Endodermal cell (in vitro differentiated cells): ENCODE measurements around the gene ASTN1. TPM values are rescaled to one million over a fixed set of nuclear protein-coding genes. Genes with fewer than 3 reads are reported as not detected.

ENCODE experiments used
- DNase-seq: peaks from one replicate; pipeline ENCODE4 v3.0.0-alpha.2; 2017
- H3K27ac ChIP-seq: 2 replicates; pipeline ENCODE4 v1.5.1; 2013; ENCODE audit warnings: mild to moderate bottlenecking, low read depth, low read length, moderate library complexity
- H3K27me3 ChIP-seq: 2 replicates; pipeline ENCODE4 v1.6.1; 2013; ENCODE audit warnings: mild to moderate bottlenecking, low read length, moderate library complexity; ENCODE audit not compliant: insufficient read depth, control insufficient read depth, poor library complexity, severe bottlenecking
- H3K36me3 ChIP-seq: 2 replicates; pipeline ENCODE4 v1.7.0; 2013; ENCODE audit warnings: mild to moderate bottlenecking, low read length, moderate library complexity; ENCODE audit not compliant: control insufficient read depth, insufficient read depth
- H3K4me1 ChIP-seq: one replicate; pipeline ENCODE4 v1.7.0; 2013; ENCODE audit warnings: low read length; ENCODE audit not compliant: control insufficient read depth, insufficient read depth
- H3K4me3 ChIP-seq: 2 replicates; pipeline ENCODE4 v1.5.1; 2013; ENCODE audit warnings: mild to moderate bottlenecking, low read length, moderate library complexity
- H3K9ac ChIP-seq: 2 replicates; pipeline ENCODE4 v1.6.1; 2013; ENCODE audit warnings: mild to moderate bottlenecking, low read length, moderate library complexity; ENCODE audit not compliant: poor library complexity, severe bottlenecking; ENCODE audit errors: extremely low read depth
- H3K9me3 ChIP-seq: 2 replicates; pipeline ENCODE4 v1.6.1; 2013; ENCODE audit warnings: mild to moderate bottlenecking, low read length, moderate library complexity; ENCODE audit not compliant: control insufficient read depth
- H3K27ac Mint-ChIP-seq: 2 replicates; pipeline ENCODE4 v1.8.0; 2020; ENCODE audit warnings: mixed read lengths
- H3K27me3 Mint-ChIP-seq: 2 replicates; pipeline ENCODE4 v1.8.0; 2021; ENCODE audit warnings: mild to moderate bottlenecking, mixed read lengths; ENCODE audit not compliant: insufficient read depth
- H3K36me3 Mint-ChIP-seq: 2 replicates; pipeline ENCODE4 v1.8.0; 2020; ENCODE audit warnings: low read depth, mixed read lengths
- H3K4me1 Mint-ChIP-seq: 2 replicates; pipeline ENCODE4 v1.8.0; 2020; ENCODE audit warnings: mixed read lengths
- H3K4me3 Mint-ChIP-seq: 2 replicates; pipeline ENCODE4 v1.8.0; 2020; ENCODE audit warnings: mild to moderate bottlenecking, moderate library complexity, mixed read lengths
- H3K9me3 Mint-ChIP-seq: 2 replicates; pipeline ENCODE4 v1.8.0; 2020; ENCODE audit warnings: mild to moderate bottlenecking, mixed read lengths
- CTCF ChIP-seq: fragments of 200-600 bp; sonication (generic); conservative IDR thresholded peaks from 2 replicates; pipeline ENCODE4 v1.5.0; 2021; ENCODE audit warnings: antibody characterized with exemption, mild to moderate bottlenecking
- WGBS, 2 experiments: methylation state at CpG; one replicate each; pipeline versions ENCODE4 v1.1.5 to v1.1.7; 2013; ENCODE audit warnings: missing lambda C conversion rate in 2 of 2, mixed read lengths in 1 of 2; ENCODE audit not compliant: insufficient coverage in 1 of 2, insufficient read length in 1 of 2; 5-methylcytosine and 5-hydroxymethylcytosine counted together
- total RNA-seq, 2 donors: library from RNA; stranded (reverse); fragmentation: NEBNext Ultra II Directional in 1 of 2; extraction: Animal tissue kit (Norgen Biotek cat#: 25700) in 1 of 2; gene quantifications; 2 replicates in 1 of 2; 3 replicates in 1 of 2; pipeline ENCODE4 v1.2.1, GENCODE V29; 2021

The ASTN1 gene
- total RNA-seq, 2 donors from 2014 or later, result 0.31 to 0.70 TPM

GRCh38 chr1:176885751-176886150, 278.8 kb downstream of the ASTN1 start:
- Mint-ChIP-seq H3K4me1 (no peaks in the 10 kb centered on the region), H3K36me3 (no peaks in the 10 kb centered on the region), H3K4me3 (no peak overlapping the region), H3K27me3 (peaks cover 10% of the 10 kb centered on the region), H3K27ac (no peak overlapping the region), H3K9me3 (no peaks in the 10 kb centered on the region)
- no peak for DNase-seq
- Histone ChIP-seq H3K36me3 (no peaks in the 10 kb centered on the region), H3K4me3 (no peak overlapping the region), H3K27me3 (no peaks in the 10 kb centered on the region), H3K9me3 (no peaks in the 10 kb centered on the region), H3K4me1 (no peaks in the 10 kb centered on the region), H3K27ac (no peak overlapping the region), H3K9ac (no peak overlapping the region)
- TF ChIP-seq CTCF, result no peak
- 87 to 92% methylated on average over 2 of the region's 2 CpGs for WGBS, 2 experiments

- Mint-ChIP-seq H3K4me3 (no peak overlapping the region), H3K9me3 (no peaks in the 10 kb centered on the region), H3K27me3 (peaks cover 10% of the 10 kb centered on the region), H3K36me3 (no peaks in the 10 kb centered on the region), H3K27ac (no peak overlapping the region), H3K4me1 (no peaks in the 10 kb centered on the region)
- H3K4me1 ChIP-seq, result no peaks in the 10 kb centered on the region
- 70 to 88% methylated on average over 2 to 3 of the region's 3 CpGs for WGBS, 2 experiments
- H3K27me3 ChIP-seq, result no peaks in the 10 kb centered on the region
- no peak for TF ChIP-seq CTCF
- no peak overlapping the region for H3K27ac ChIP-seq
- no peaks in the 10 kb centered on the region for H3K9me3 ChIP-seq
- H3K4me3 ChIP-seq, result no peak overlapping the region
- H3K36me3 ChIP-seq, result no peaks in the 10 kb centered on the region
- no peak for DNase-seq
- H3K9ac ChIP-seq, result no peak overlapping the region
Measured at GRCh38 chr1:176885341-176885740, 279.2 kb downstream of the ASTN1 start.

- 97% methylated on average over 1 of the region's 1 CpG; no CpG with 5 or more reads in 1 of the 2 experiments for WGBS, 2 experiments
- no peak for DNase-seq
- Mint-ChIP-seq H3K27ac (no peak overlapping the region), H3K9me3 (no peaks in the 10 kb centered on the region), H3K4me1 (no peaks in the 10 kb centered on the region), H3K27me3 (peaks cover 10% of the 10 kb centered on the region), H3K36me3 (no peaks in the 10 kb centered on the region), H3K4me3 (no peak overlapping the region)
- no peaks in the 10 kb centered on the region for H3K4me1 ChIP-seq
- H3K4me3 ChIP-seq, result no peak overlapping the region
- no peak for TF ChIP-seq CTCF
- no peaks in the 10 kb centered on the region for H3K9me3 ChIP-seq
- H3K36me3 ChIP-seq, result no peaks in the 10 kb centered on the region
- H3K27ac ChIP-seq, result no peak overlapping the region
- no peak overlapping the region for H3K9ac ChIP-seq
- H3K27me3 ChIP-seq, result no peaks in the 10 kb centered on the region
Measured at GRCh38 chr1:176884911-176885310, 279.6 kb downstream of the ASTN1 start.
